ENCODE measurements around the gene SPOCK1.

GRCh38 chr5:137176126-137176525, 323.0 kb downstream of the SPOCK1 start:
- TF ChIP-seq CTCF (conservative IDR thresholded peaks at IDR 0.05; ENCODE audit: low read depth, low read length) (no peak), RFX5 (IDR thresholded peaks at IDR 0.05; ENCODE audit: low read depth, low read length) (no peak), POLR2A (IDR thresholded peaks at IDR 0.05; ENCODE audit: low read depth, low read length) (no peak), MAZ (IDR thresholded peaks at IDR 0.05; ENCODE audit: borderline replicate concordance, low read depth, low read length) (no peak), SMC3 (IDR thresholded peaks at IDR 0.05; ENCODE audit: low read depth, low read length) (no peak), RAD21 (IDR thresholded peaks at IDR 0.05; ENCODE audit: low read length) (no peak)

All from IMR-90 (cell line).